HTERT RPE-1 (cell line): Measurements from ENCODE around the gene COMMD2.

Source experiments
- in situ Hi-C: fragments of 300-500 bp; cut with MboI; formaldehyde crosslinking; loops from 4 replicates; pipeline ENCODE4 v1.14.3; 2020; ENCODE audit warnings: low sequenced_read_pairs

The COMMD2 gene

GRCh38 chr3:149764302-149764701 is 12.0 kb upstream of the COMMD2 start:
- in situ Hi-C loops, result no loop called here

- in situ Hi-C loops, result no loop called here
These were observed 11.4 kb upstream of the COMMD2 start for GRCh38 chr3:149763565-149764195.

DNA sequence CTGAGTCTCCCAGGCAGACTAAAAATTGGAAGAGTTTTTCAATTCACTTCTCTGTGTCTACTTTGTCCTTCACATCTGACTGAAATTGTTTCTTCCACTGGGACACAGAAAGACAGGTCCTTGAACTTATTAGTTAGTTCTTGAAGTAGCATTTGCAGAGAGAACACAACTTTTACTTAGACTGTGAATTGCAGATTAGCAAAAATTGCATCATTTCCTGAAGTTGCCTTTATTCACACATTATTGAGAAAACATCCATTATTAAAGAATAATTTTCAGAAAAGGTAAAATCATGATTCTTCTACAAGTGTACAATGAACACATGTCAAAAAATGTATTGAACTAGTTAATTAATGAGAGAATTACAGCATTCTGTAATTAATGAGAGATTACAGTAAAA is 1.4 kb upstream of the COMMD2 start:
- in situ Hi-C loops, result no loop called here

- in situ Hi-C loops, result no loop called here
These were observed 473 bp upstream of the COMMD2 start for GRCh38 chr3:149752788-149753136.

DNA sequence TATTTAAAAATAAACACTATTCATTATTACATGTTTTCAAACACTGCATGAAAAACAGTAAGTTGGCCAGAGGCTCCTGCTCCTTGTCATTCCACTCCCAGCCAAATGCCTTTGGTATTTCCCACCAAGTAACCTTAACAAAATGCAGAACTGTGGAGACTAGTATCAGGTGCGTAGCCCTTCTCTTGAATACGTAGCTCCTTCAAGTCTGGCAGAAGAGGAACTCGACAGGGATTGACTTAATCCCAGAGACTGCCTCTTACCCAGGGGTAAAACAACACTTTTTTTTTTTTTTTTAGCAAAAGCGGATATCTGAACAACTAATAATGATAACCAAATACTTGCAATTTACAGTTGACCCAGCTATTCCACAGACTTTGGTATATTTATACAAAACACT is 738 bp downstream of the COMMD2 start:
- in situ Hi-C loops, result no loop called here

GRCh38 chr3:149744606-149745005 is 7.7 kb downstream of the COMMD2 start:
- in situ Hi-C loops, result no loop called here

DNA sequence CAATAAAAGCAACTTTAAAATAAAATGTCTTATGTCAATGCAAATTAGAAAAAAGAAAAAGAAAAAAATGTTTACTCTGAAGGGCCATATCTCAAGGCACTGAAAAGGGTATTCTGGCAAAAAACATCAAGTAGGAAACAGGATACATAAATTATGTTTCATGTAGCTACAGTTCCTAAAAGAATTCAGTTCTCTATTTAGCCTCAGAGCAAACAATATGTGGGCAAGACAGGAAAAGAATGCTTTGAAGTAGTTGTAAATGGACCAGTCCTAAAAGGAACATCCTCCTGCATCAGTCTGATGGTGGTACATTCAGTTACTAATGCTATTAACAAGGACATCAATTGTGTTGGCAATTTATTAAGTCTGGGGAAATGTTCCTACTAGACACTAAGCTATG is 8.1 kb downstream of the COMMD2 start:
- in situ Hi-C loops, result no loop called here

GRCh38 chr3:149739396-149739795 is 12.9 kb downstream of the COMMD2 start:
- in situ Hi-C loops, result no loop called here

DNA sequence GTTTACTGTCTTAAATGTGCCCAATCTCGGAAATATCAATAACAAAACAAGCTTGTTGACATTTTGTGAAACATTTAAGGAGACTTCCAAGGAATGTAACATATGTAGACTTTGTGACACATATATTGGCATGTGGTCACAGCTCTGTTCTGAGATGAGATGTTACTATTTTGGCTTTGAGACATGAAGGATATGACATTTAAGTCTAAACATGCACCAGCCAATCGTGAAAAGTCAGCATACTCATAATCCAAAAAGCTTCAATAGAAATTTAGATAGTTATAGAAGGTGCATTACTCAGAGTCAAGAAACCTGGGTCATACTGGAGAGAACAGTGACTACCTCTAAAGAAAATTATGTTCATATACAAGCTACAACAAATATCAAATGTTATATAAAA is 13.4 kb downstream of the COMMD2 start:
- in situ Hi-C loops, result no loop called here

- in situ Hi-C loops, result no loop called here
These were observed 15.4 kb downstream of the COMMD2 start for GRCh38 chr3:149736953-149737205.

- in situ Hi-C loops, result no loop called here
These were observed 15.9 kb downstream of the COMMD2 start for GRCh38 chr3:149736175-149736952.

- in situ Hi-C loops, result no loop called here
These were observed 20.1 kb downstream of the COMMD2 start for GRCh38 chr3:149732234-149732633.

DNA sequence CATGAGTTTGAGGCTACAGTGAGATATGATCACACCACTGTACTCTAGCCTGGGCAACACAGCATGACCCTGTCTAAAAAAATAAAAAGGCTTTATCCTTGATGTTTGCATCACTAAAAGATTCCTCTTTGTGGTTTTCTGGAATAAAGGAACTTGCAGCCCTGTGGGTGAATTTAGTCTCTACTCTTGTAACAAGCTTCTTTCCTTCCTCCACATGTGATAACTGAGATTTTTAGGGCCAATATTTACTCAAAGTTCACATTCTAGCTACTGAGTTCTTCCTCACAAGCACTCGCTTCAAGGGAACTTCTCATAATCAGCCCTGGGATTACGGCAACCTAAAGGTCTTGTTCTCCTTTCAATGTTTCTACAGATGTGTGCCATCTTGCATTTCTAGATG is 24.6 kb downstream of the COMMD2 start:
- in situ Hi-C loops, result no loop called here

GRCh38 chr3:149726716-149727407 is 25.4 kb downstream of the COMMD2 start:
- in situ Hi-C loops, result no loop called here

GRCh38 chr3:149723781-149724180 is 28.5 kb downstream of the COMMD2 start:
- in situ Hi-C loops, result no loop called here

DNA sequence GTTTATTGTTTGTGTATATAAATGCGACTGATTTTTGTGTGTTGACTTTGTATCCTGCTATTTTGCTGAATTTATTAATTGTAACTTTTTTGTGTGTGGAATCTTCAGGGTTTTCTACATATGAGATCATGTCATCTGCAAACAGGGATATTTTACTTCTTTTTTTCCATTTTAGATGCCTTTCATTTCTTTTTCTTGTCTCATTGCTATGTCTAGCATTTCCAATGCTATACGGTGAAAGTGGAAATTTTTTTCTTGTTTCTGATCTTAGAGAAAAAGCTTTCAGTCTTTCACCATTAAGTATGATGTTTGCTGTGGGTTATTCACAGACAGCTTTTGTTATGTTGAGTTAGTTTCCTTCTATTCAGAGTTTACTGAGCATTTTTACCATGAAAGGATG is 31.4 kb downstream of the COMMD2 start:
- in situ Hi-C loops, result no loop called here

DNA sequence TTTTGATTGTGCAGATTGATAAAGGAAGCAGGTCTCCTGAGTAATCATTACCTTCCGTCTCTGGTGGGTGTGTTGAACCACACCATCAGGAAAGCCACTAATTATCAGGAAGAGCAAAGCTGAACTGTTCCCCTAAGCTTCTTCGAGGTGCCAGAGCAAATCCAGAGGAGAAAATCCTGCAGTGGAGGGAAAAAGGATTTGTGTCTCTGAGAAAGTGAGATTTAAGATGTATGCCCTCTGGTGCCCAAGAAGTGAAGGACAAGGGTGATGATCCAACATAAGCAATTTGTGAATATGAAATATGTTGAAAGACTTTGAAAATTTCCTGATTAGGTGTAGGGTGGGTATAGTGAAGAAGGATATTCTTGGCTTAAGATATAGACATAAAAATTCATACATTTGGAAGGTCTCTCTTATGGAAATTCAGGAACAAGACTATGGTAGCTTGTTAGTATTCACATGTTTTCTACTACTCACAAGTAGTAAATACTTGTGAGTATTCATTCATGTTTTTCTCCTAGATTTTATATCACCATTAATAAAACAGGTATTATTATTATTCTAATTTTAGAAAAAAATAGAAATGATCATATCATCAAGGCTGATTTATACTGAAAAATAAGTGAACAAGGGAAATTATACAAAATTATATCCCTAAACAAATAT is 34.8 kb downstream of the COMMD2 start:
- in situ Hi-C loops, result no loop called here

DNA sequence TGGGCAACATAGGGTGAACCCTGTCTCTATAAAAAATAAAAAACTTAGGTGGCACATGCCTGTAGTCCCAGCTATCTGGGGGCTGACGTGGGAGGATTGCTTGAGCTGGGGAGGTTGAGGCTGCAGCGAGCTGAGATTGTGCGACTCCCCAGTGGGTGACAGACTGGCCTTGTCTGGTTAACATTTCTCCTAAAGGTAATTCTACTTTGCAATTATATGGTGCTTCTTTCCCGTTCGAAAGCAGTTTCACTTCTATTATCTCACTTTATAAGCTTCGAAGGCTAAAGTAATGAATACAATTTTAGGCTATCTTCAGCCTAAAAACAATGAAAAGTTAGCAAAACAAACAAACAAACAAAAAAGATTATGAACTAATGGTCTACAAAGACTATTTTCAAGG is 35.3 kb downstream of the COMMD2 start:
- in situ Hi-C loops, result no loop called here

DNA sequence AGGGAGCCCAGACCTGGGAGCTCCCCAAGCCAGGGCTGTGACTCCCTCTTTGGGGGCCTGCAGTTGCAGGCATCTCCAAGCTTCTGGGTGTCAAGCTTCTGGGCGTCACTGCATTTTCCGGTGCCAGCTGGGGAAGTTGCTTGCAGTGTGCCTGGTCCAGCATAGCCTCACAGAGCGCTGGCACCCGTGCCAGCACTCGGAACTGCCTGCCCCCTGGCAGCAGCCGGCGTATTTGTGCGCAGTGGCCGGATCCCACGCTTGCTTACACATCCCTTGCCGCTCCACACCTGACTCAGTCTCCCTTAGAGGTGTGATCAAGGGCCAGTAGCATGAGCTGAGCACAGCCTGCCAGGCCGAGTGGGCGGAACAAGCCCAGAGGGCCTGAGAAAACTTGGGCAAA is 37.0 kb downstream of the COMMD2 start:
- in situ Hi-C loops, result no loop called here

GRCh38 chr3:149713730-149714654 is 38.3 kb downstream of the COMMD2 start:
- in situ Hi-C loops, result no loop called here

GRCh38 chr3:149706905-149707304 is 45.4 kb downstream of the COMMD2 start:
- in situ Hi-C loops, result no loop called here
